HEK293 (cell line): Measurements from ENCODE around the gene MCM7.

ENCODE experiments used
- GLIS2 ChIP-seq: fragments of 450-650 bp; formaldehyde crosslinking; IDR thresholded peaks from 2 replicates; pipeline ENCODE4 v1.5.1; 2016; ENCODE audit warnings: missing biosample characterization, missing genetic modification characterization
- ZNF391 ChIP-seq: fragments of 450-650 bp; formaldehyde crosslinking; IDR thresholded peaks from 2 replicates; pipeline ENCODE4 v1.5.1; 2016; ENCODE audit warnings: low read depth, missing biosample characterization, missing genetic modification characterization, borderline replicate concordance
- ZNF426 ChIP-seq: fragments of 450-650 bp; formaldehyde crosslinking; IDR thresholded peaks from 2 replicates; pipeline ENCODE4 v1.5.1; 2017; ENCODE audit warnings: missing biosample characterization, missing genetic modification characterization, mild to moderate bottlenecking, inconsistent platforms, moderate library complexity
- ZNF792 ChIP-seq: fragments of 450-650 bp; formaldehyde crosslinking; IDR thresholded peaks from 2 replicates; pipeline ENCODE4 v1.5.1; 2016; ENCODE audit warnings: missing biosample characterization, missing genetic modification characterization
- TF ChIP-seq, protein P1 (sequence below): fragments of 450-650 bp; formaldehyde crosslinking; IDR thresholded peaks from 2 replicates; pipeline ENCODE4 v1.5.1; 2016; ENCODE audit warnings: missing biosample characterization, missing genetic modification characterization

DNA sequence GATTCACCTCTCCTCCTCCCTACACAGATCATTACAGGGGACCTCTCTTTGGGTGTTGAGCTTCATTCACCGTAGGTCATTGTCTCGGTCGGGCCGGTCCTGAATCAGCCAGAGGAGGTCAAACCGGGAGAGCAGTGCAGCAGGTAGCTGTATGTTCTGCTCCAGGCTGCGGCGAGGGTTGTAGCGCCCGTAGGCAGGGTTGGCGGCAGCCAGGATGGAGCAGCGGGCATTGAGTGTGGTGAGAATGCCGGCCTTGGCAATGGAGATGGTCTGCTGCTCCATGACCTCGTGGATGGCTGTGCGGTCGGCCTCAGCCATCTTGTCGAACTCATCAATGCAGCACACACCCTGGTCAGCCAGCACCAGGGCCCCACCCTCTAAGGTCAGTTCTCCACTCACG lies 5.5 kb downstream of the MCM7 start:
- TF ChIP-seq, protein P1, sequence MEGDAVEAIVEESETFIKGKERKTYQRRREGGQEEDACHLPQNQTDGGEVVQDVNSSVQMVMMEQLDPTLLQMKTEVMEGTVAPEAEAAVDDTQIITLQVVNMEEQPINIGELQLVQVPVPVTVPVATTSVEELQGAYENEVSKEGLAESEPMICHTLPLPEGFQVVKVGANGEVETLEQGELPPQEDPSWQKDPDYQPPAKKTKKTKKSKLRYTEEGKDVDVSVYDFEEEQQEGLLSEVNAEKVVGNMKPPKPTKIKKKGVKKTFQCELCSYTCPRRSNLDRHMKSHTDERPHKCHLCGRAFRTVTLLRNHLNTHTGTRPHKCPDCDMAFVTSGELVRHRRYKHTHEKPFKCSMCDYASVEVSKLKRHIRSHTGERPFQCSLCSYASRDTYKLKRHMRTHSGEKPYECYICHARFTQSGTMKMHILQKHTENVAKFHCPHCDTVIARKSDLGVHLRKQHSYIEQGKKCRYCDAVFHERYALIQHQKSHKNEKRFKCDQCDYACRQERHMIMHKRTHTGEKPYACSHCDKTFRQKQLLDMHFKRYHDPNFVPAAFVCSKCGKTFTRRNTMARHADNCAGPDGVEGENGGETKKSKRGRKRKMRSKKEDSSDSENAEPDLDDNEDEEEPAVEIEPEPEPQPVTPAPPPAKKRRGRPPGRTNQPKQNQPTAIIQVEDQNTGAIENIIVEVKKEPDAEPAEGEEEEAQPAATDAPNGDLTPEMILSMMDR (tag by site-specific recombination) = no peak
- TF ChIP-seq ZNF426 (tag by site-specific recombination) (no peak), ZNF792 (tag by site-specific recombination) (no peak), GLIS2 (tag by site-specific recombination) (no peak), ZNF391 (tag by site-specific recombination) (no peak)
